LoVo (cell line): ENCODE measurements around the gene MORC2.
A peak's percentile ranks its signal among the peaks of the same experiment; 100 is the strongest.

ENCODE experiments used
- DNase-seq: peaks from one replicate; pipeline ENCODE4 v3.0.0-alpha.2; 2016; ENCODE audit warnings: low spot score

MORC2 gene

DNA sequence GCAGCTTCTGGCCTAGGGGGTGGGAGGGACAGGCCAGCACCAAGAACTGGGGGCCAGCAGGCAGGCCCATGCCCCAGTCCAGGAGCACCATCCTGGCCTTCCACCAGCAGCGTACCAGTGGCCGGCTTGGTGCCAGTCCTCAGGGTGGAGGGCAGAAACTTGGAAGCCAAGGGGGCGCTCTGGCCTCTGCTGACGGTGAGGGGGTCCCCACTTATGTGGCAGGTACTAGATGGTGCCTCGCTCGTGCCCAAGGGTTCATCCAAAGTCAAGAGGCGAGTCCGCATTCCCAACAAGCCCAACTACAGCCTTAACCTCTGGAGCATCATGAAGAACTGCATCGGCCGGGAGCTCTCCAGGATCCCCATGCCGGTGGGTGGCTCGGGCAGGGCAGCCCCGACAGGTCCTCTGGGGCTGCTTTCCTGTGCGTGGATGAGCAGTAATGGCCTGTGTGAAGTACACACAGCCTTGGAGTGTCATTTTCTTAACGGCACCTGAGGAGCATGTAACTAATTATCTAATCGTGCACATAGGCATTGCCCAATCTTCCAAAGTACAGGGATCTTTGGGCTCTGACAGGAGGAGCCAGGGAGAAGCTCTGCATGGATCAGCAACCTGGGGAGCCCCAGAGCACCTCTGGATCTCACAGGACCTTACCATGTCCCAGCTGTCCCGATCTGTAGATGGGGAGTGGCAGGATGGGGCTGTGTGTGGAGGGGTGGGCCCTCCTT, 79.1 kb downstream of the MORC2 start:
- no peak for DNase-seq

DNA sequence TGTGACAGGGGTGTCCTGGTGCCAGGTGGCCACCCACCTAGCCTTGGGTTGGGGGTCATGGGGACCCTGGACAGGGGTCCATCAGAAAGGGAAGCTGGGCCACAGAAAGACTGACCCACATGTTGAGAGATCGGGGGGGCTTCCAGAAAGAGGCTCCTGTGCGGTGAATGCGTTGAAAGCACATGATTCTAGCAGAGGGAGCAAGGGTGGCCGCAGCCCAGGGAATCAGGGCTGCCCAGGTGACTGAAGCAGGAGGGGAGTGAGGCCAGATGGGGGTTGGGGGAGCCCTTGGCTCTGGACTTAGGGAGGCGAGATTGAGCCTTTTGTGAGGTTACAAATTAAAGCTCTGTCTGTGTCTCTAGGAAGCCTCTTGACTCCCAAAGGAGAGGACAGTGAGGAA, 80.7 kb downstream of the MORC2 start:
- no peak for DNase-seq

DNA sequence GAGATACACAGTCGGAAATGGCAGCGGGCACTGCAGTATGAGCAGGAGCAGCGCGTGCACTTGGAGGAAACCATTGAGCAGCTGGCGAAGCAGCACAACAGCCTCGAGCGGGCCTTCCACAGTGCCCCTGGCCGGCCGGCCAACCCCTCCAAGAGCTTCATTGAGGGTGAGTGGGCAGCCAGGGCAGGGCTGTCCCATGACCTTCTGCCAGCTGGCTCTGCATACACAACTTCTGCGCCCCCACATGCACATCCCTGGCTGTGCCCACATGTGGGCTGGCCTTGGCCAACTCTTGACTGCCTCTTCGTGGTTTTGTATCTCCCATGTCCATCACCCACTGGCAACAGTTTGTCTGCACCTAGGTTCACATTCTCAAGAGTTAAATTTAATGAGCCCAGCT, 81.1 kb downstream of the MORC2 start:
- no peak for DNase-seq

DNA sequence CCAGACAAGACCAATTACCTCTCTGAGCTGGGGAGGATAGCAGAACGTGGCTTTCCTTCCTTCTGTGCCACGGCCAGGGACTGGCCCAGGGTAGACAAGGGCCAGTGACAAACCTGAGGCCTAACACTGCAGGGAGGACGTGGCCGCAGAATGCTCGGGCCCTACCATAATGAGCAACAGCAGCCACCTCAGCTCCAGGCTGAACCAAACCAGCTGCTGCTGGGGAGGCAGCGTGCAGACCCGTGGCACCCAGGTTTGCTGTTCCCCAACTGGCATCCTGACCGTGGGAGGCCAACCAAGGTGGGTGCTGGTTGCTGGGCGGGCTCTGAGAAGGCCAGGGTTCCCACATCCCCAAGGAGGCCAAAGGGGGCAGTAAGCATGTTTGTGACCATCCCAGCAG, 83.0 kb downstream of the MORC2 start:
- no peak for DNase-seq

DNA sequence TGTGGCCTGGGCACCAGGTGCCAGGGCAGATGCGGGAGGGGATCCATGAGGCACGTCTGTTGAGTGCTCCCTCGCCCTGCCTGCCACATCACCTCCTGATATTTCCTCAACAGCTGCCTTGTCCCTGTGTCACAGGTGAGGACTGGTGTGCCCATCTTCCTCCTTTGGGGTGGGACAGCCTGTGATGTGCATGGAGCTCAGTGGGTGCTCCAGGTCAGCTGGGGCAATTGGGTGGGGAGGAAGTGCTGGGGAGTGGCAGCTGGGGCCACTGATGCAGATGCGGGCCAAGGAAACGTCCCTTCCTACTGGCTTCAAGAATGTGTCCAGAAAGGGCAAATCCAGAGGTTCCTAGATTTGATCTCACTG, 83.6 kb downstream of the MORC2 start:
- no peak for DNase-seq

DNA sequence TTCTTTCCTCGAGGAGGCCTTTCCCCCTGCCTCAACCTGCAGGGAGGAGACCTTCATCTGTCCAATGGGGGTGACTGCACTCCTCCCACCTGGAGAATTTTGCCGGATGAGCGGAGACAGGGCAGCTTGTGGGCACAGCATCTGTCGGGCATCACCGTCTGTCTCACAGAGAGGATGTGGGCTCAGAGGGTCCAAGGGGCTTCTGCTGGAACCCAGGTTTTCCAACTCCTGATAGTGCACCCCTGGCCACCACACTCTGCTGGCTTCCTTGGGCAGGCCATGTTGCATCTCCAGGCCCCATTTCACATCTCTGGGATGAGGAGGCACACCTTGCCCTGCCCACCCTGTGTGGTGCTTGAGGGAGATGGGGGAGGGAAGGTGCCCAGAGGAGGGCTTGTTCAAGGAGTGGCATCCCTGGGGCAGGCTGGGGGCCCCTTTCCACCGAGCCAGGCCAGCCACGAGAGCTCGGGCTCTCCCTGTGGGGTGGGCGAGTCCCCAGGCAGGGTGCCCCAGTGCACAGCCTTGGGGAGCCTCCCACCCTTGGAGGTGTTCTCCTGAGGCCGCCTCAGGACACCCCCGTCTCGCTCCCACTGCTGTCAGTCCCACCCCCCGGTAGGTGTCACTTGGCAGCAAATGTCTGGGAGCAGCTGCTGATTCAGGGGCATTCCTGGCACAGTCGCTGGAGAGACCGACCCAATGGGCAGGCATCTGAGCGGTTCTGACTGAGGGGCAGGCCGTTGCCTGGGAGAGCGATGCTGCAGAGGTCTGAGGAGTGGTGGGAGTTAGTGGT, 84.2 kb downstream of the MORC2 start:
- DNase-seq = no peak

DNA sequence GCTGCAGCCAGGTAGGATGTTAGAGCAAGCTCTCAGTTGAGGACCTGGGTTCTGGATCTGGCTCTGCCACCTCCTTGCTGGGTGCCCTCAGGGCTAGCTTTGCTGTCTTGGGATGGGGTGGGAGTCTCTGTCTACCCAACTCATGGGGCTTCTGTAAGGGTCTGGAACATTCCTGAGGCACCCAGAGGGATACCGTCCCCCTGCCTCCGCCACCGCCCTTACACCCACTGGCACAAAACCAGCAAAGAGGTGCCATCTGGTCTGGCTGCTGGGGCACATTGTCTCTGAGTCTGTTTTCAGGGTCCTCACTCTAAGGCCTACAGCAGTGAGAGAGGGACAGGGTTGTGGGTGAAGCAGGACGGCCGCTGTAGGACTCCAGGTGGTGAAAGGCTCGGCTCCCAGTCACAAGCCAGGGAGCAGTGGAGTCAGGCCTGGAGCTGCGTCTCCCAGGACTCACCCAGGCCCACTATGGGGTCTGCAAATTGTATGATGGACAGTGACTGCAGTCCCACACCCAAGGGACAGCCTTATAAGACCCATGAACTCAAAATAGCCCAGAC, 84.9 kb downstream of the MORC2 start:
- no peak for DNase-seq

DNA sequence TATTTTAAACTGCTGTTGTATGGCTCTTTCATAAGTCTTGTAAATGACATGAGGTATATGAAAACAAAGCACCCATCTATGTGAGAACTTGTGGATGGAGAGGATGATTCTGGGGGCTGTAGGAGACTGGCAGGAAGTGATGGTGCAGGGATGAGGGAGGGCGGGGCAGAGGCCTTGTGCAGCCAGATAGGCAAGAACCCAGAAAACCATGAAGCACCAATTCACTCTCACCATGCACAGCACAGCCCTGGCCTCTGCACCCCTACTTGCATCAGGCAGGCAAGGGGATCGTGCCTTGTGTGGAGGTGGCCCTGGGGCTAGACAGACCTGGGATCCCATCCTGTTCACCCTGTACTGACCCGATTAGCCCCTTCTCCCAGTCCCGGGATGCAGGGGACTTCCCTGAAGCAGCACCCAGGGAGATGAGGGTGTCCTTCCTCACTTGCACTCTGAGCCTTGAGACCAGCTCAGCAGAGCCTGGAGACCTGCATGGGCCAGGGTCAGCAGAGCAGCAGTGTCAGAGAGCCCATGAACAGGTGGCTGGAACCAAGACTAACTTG, 85.5 kb downstream of the MORC2 start:
- no peak for DNase-seq

DNA sequence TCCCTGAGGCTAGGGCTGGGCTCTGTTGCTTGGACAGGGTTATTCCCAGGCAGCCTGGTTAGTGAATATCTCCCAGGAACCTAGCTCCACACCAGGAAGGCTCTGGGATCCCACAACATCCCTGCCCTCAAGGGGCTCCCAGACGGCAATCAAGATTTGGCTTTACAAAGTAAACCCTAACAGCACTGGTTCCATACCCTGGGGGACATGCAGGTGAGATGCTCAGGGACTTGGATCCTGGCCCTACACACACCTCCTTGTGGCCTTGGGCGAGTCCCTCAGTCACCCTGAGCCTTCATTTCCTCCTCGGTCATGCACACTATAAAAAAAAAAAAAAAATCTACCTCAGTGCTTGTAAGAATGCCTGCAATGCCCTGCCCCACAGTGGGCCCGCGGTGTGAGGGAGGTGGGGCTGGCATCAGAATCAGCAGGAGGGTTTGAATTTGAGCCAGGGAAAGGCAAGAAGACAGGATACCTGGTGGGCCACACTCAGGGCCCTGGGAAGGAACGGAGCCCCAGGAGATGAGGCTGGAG, 86.3 kb downstream of the MORC2 start:
- peak; percentile 33 for DNase-seq

DNA sequence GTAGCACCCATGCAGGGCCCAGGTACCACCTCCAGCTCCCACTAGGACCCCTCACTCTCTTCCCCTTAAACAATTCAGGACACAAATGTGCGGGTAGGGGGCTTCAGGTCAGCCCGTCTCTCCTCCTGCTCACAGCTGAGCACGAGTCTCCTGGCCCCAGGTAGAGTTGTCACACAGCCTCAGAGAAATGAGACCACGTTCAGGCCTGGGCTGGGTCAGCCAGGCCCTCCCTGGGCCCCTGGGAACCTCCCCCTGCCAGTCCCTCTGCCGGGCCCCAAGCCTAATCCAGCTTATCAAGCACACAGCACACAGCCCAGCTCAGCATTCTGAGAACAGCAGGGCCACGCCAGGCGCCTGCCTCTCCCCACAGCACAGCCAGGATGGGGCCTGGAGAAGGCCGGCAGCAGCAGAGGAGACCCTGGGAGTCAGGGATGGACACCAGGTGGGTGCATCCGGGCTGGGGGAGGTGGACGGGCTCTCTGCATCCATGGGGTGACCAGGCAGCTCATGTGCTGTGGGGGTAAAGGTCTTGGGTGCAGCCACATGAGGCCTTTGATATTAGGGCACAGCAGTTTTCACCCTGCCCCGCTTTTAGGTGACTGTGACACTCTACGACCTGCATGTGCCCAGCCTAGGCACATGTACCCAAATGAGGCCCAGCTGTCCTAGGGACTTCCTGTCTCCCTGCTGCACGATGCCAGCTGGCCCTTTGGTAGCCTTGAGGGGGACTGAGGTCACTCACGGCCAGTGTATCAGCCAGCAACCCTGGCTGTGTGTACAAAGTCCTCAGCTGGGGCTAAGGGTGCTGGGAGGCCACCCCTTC, 87.0 kb downstream of the MORC2 start:
- no peak for DNase-seq

DNA sequence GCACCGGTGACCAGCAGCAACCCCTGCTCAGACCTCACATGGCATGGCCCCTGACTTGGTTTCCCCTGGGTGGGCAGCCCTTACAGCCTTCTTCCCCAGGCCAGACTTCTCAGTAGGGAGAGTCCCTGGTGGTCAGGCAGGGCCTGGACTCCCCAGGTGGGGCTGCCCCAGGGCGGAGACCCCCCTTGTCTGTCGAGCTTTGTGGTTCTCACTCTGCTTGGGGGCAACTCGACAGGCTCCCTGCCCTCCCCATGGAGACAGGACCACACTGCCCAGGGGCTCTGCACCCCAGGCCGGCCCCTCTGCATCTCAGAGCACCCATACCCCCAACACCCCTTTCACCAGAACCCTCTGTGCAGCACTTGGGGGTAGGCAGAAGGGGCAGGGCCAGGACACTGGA, 87.7 kb downstream of the MORC2 start:
- no peak for DNase-seq

DNA sequence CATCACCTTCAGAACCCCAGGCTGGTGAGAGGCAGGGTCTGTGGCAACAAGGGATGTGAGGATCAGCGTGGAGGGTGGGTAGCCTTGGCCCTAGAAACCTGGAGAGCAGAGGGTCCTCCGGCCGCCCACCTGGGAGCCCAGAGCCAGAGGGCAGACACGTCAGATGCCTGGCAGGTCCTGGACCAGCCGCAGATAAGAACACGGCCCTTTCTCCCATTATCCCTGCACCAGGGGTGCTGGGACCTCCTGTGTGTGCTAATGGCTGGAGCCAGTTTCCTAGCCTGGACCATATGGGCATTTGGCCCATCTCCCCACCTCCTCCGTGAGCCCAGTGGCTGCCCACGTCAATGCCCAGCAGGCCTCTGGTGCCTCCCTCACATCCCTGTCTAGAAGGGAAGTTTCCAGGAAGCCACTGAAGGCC, 88.4 kb downstream of the MORC2 start:
- DNase-seq = no peak

DNA sequence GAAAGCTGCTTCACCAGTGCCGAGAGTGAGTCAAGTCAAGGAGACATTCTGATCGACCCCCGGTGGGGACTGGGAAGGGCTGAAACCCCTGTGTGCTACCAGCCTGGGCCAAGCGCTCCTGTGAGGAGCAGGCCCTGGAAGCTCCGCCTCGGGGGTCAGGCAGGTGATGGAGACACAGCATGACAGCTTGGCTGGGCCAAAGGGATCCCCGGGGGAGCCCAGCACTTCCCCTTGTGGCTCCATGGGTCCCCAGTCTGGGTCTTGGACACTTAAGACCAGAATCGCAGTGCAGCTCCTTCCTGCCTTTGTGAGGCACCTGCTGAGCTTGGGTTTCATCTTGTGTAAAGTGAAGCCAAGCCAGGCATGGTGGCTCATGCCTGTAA, 89.2 kb downstream of the MORC2 start:
- DNase-seq = no peak

DNA sequence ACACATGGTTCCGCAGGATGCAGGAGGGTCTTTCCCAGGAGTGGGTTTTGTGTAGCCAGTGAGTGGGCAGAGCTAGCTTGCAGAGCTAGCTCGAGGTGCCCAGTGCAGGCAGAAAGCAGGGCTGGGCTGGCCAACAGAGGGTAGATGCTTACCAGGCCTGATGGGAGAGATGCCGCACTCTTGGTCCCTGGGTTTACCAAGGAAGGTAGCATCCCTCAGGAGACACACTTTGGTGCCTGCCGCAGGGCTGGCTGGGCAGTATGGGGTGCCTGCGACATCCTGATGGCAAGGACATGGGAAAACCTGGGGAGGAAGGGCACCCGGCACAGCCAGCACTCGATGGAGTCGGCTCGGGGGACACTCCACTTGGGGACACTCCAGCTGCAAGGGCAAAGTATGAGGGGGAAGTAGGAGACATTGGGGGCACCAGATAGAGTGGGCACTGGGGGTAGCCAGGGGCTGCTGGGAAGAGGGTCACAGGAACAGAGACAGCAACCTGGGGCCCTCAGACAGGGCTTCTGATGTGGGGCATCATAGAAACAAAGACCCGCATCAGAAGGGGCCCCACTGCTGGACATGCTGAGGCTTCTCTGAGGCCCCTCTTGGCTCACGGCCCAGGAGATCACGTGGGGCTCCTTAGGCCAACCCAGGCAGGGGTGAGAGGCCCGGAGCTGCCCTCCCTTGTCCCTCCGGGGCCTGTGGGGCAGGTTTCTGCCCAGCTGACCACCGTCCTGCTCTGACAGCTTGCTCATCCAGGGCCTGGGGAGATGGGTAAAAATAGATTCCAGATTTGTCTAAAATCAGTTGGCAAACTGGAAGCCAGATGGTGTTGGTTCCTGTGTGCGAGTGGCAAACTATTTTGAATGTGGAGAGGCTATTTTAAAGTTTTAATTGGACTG, 89.8 kb downstream of the MORC2 start:
- DNase-seq = no peak

DNA sequence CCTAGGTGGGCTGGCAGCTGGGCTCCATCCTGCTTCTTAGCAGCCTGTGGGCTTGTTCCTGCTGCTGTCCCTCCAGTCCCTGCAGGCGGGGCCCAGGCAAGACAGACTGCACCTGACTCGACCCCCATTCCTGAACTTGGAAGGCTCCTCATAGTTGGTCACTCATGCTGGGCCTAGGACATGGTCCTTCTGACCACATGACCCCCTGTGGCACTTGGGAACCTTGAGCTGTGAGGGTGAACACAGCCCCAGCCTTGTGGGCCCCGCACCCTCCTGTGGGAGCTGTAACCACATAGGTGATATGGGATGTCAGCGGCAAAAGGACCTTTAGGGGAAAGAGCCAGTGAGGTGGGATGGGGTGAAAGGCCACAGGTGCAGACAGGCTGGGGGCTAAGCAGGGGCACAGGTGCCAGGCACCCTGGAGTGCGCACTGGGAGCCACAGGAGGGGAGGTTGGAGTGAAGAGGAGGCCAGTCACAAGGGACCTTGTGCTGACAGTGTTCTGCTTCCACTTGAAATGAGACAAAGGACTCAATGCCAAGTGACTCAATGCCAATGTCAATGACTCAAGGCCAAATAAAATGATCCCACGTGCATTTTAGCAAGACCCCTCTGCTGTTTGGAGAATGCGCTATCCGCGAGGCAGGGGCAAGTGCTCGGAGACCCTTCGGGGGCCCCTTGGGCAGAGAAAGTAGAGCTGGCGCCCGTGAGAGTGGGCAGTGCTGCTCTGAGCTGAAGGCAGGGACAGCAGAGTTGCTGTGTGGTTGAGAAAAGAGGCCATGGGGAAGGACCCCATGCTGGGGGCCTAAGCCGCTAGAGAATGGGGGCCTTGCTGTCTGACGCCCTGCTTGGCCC, 90.7 kb downstream of the MORC2 start:
- no peak for DNase-seq

DNA sequence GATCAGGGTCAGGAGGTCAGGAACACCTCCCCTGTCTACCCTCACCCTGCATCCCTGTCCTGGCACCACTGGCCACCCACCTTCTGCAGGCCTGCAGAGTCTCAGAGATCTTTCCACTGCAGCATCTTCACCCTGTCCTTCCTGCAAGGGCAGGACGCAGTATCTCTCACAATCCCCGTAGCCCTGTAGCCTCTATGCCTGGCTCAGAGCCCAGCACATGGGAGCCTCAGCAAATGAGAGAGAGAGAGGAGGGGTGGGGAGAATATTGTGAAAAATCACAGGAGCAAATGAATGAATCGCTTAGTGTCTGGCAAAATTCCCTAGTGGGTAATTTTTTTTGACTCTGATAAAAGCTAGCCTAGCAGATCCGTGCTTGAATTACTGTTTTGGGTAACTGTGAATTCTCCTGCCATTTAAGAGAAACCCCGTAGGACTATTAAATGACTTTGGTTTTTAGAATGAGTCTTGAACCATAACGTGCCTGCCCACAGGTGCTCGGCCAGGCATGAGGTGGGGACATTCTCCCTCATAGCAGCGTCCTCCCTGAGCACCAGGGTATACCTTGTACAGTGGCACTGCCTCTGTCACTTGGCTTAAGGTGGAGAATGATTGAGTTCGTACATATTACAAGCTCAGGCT, 91.5 kb downstream of the MORC2 start:
- no peak for DNase-seq

DNA sequence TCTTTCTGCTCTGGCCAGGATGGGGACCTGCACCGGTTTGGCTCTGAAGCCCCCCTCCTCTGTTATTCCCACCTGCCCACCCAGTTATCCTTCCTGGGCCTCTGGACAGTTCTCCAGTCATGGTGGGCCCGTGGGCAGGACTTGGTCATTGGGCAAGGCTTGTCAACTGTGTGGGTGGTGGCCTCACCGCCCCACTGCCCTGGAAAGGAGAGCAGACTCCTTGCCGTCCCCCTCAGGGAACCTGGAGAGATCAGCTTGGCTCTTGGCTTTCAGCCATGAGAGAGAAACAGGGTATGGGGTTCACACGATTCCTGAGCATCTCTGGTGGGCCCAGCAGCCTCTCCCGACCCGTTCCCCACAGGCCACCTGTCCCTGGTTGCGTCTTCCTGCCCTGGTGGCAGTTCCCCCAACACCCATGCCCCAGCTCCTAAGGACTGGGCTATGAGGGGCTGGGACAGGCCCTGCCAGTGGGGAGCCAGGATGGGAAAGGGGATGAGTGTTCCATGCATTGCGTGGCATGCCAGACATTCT, 92.3 kb downstream of the MORC2 start:
- no peak for DNase-seq

DNA sequence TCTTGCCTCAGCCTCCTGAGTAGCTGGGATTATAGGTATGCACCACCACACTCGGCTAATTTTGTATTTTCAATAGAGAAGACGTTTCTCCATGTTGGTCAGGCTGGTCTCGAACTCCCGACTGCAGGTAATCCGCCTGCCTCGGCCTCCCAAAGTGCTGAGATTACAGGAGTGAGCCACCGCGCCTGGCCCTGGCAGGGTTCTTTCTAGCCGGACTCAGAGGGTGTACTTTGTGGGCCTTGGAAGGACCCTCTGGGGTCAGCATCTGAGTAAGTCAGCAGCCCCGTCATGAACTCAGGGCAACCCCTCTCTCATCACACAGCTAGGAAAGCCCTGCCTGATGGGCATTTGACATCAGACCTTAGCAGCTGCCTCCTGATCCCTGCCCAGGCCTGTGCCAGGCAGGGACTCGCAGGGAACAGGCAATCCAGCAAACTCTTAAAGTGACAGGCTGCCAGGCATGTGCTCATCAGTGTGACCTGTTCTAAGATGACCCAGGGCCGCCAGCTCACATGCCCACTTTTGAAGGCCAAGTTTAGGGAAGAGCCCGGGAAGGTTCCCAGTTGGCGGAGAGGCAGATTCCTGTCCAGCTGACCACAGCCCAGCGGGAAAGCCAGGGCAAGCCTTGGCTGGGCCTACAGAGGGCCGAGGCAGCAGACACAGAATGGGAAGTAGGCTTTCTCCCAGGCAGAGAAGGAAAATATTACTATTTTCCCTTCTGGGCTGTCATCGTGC, 92.9 kb downstream of the MORC2 start:
- DNase-seq = no peak
